ENCODE results near the gene KTI12. TPM values are rescaled to one million over a fixed set of nuclear protein-coding genes. Genes with fewer than 3 reads are reported as not detected.
"Not testable (repeated sequence)": the region's sequence is repeated elsewhere in the genome, so short reads cannot be mapped to it uniquely, and the experiment has no call there.

Gene KTI12
- total and polyA plus RNA-seq, 2 donors from 2014 or later, result 6.4 to 8.5 TPM

- peaks cover 0 to 6% (median 0%) of the 10 kb centered on the region in 3 donors for H3K36me3 ChIP-seq (ENCODE audit: control insufficient read depth in 2 of 3, insufficient read depth in 3 of 3, low read length in 3 of 3)
- intact Hi-C loops (cut with DNase I), result no loop called here
- no peak for TF ChIP-seq CTCF (IDR thresholded peaks at IDR 0.05; ENCODE audit: borderline replicate concordance, extremely low read depth, insufficient read depth)
- H3K4me3 ChIP-seq (ENCODE audit: low read length in 3 of 3), result peak overlapping the region in 1 of 3 donors; percentile 88
- H3K27me3 ChIP-seq (ENCODE audit: control insufficient read depth, insufficient read depth, low read length), result no peaks in the 10 kb centered on the region
- DNase-seq (no peak), FAIRE-seq (no peak)
- H3K9ac ChIP-seq (ENCODE audit: low read length in 3 of 3), result peak overlapping the region in 1 of 3 donors; percentile 80
- no peaks in the 10 kb centered on the region for H3K9me3 ChIP-seq (ENCODE audit: control insufficient read depth in 2 of 3, insufficient read depth in 1 of 3, low read length in 3 of 3)
- H3K4me1 ChIP-seq (ENCODE audit: control insufficient read depth in 2 of 3, insufficient read depth in 2 of 3, low read depth in 1 of 3, low read length in 3 of 3), result peaks cover 0 to 19% (median 17%) of the 10 kb centered on the region in 3 donors
- no peak overlapping the region for H3K27ac ChIP-seq (ENCODE audit: low read depth in 2 of 2, low read length in 2 of 2)
Measured at GRCh38 chr1:52053862-52054261, 20.3 kb upstream of the KTI12 start.

- H3K9me3 ChIP-seq (ENCODE audit: control insufficient read depth in 2 of 3, insufficient read depth in 1 of 3, low read length in 3 of 3); H3K4me3 ChIP-seq (ENCODE audit: low read length in 3 of 3); H3K27ac ChIP-seq (ENCODE audit: low read depth in 2 of 2, low read length in 2 of 2); H3K4me1 ChIP-seq (ENCODE audit: control insufficient read depth in 2 of 3, insufficient read depth in 2 of 3, low read depth in 1 of 3, low read length in 3 of 3); FAIRE-seq; H3K9ac ChIP-seq (ENCODE audit: low read length in 3 of 3); DNase-seq; intact Hi-C loops (cut with DNase I); H3K27me3 ChIP-seq (ENCODE audit: control insufficient read depth, insufficient read depth, low read length); H3K36me3 ChIP-seq (ENCODE audit: control insufficient read depth in 2 of 3, insufficient read depth in 3 of 3, low read length in 3 of 3): not testable (repeated sequence)
Measured at GRCh38 chr1:52049337-52049736, 15.7 kb upstream of the KTI12 start.

- H3K27me3 ChIP-seq (ENCODE audit: control insufficient read depth, insufficient read depth, low read length); H3K4me1 ChIP-seq (ENCODE audit: control insufficient read depth in 2 of 3, insufficient read depth in 2 of 3, low read depth in 1 of 3, low read length in 3 of 3); H3K4me3 ChIP-seq (ENCODE audit: low read length in 3 of 3); DNase-seq; H3K9ac ChIP-seq (ENCODE audit: low read length in 3 of 3); FAIRE-seq; H3K9me3 ChIP-seq (ENCODE audit: control insufficient read depth in 2 of 3, insufficient read depth in 1 of 3, low read length in 3 of 3); H3K36me3 ChIP-seq (ENCODE audit: control insufficient read depth in 2 of 3, insufficient read depth in 3 of 3, low read length in 3 of 3); intact Hi-C loops (cut with DNase I); H3K27ac ChIP-seq (ENCODE audit: low read depth in 2 of 2, low read length in 2 of 2): not testable (repeated sequence)
Measured at GRCh38 chr1:52045666-52046195, 12.1 kb upstream of the KTI12 start.

- intact Hi-C loops (cut with DNase I), result no loop called here
- no peak overlapping the region for H3K9ac ChIP-seq (ENCODE audit: low read length in 3 of 3)
- DNase-seq (no peak), FAIRE-seq (no peak)
- H3K9me3 ChIP-seq (ENCODE audit: control insufficient read depth in 2 of 3, insufficient read depth in 1 of 3, low read length in 3 of 3), result no peaks in the 10 kb centered on the region
- H3K4me1 ChIP-seq (ENCODE audit: control insufficient read depth in 2 of 3, insufficient read depth in 2 of 3, low read depth in 1 of 3, low read length in 3 of 3), result no peaks in the 10 kb centered on the region
- no peaks in the 10 kb centered on the region for H3K27me3 ChIP-seq (ENCODE audit: control insufficient read depth, insufficient read depth, low read length)
- H3K27ac ChIP-seq (ENCODE audit: low read depth in 2 of 2, low read length in 2 of 2), result no peak overlapping the region
- TF ChIP-seq CTCF (IDR thresholded peaks at IDR 0.05; ENCODE audit: borderline replicate concordance, extremely low read depth, insufficient read depth), result no peak
- H3K4me3 ChIP-seq (ENCODE audit: low read length in 3 of 3), result no peak overlapping the region
- no peaks in the 10 kb centered on the region for H3K36me3 ChIP-seq (ENCODE audit: control insufficient read depth in 2 of 3, insufficient read depth in 3 of 3, low read length in 3 of 3)
Measured at GRCh38 chr1:52045236-52045635, 11.6 kb upstream of the KTI12 start.

Data from kidney (tissue), 14 donors.